K562 (cell line): ENCODE measurements around the gene GRIA3. TPM values are rescaled to one million over a fixed set of nuclear protein-coding genes. Genes with fewer than 3 reads are reported as not detected.

Source experiments
- ATAC-seq: fragments of 200-7000 bp; cut with Tn5 transposase; 3 replicates; pipeline ENCODE4 v1.9.1; 2020; ENCODE audit warnings: moderate library complexity
- BruUV-seq: library from RNA; stranded (reverse); fragments of 400-500 nt; replicated peaks from 2 replicates; lab custom pipeline; 2021; lab: Mats Ljungman, UMichigan
- CTCF ChIA-PET: fragments of 300-600 bp; formaldehyde crosslinking; extraction: SDS; loops from one replicate; lab custom pipeline; 2021; ENCODE audit warnings: low intra/inter-chr PET ratio; lab: Yijun Ruan, JAX
- POLR2A ChIA-PET: fragments of 300-600, 350-650 bp; sonication (Branson Sonifier 250); formaldehyde crosslinking; extraction: SDS; loops from one replicate; lab custom pipeline; 2021; ENCODE audit warnings: antibody characterized with exemption, inconsistent platforms; lab: Yijun Ruan, JAX
- DNase-seq, 4 experiments: peaks; one replicate each; pipeline versions ENCODE4 v3.0.0 to v3.0.0-alpha.2; 2011 to 2018; ENCODE audit warnings: low spot score in 3 of 4, mixed read lengths in 3 of 4; ENCODE audit errors: extremely low read depth in 1 of 4
- FAIRE-seq: peaks from 2 replicates; lab custom pipeline; 2011; peaks lifted over from hg19 to GRCh38; lab: Jason Lieb, UNC
- H2AFZ ChIP-seq: 2 replicates; pipeline ENCODE4 v1.6.0; 2011; ENCODE audit warnings: low read depth, low read length, control low read depth, inconsistent platforms
- H3K27ac ChIP-seq: fragments of 200-600 bp; 3 replicates; pipeline ENCODE4 v1.8.0; 2011; ENCODE audit warnings: low read depth, mild to moderate bottlenecking, control low read depth, inconsistent platforms, low read length, moderate library complexity, mixed read lengths; ENCODE audit errors: extremely low read depth
- H3K27me3 ChIP-seq, 2 experiments: fragments of 300-600 bp in 1 of 2; 2 replicates in 1 of 2; 3 replicates in 1 of 2; pipeline versions ENCODE4 v1.6.0 to v1.8.0; 2011; ENCODE audit warnings: inconsistent platforms in 2 of 2, low read length in 2 of 2, mild to moderate bottlenecking in 1 of 2, mixed read lengths in 1 of 2, moderate library complexity in 1 of 2; ENCODE audit not compliant: control insufficient read depth in 2 of 2, insufficient read depth in 2 of 2
- H3K36me3 ChIP-seq: fragments of 300-600 bp; 3 replicates; pipeline ENCODE4 v1.8.0; 2011; ENCODE audit warnings: mild to moderate bottlenecking, low read length, inconsistent platforms; ENCODE audit not compliant: control insufficient read depth, insufficient read depth
- H3K4me1 ChIP-seq, 2 experiments: fragments of 200-600 bp in 1 of 2; replicated peaks in 1 of 2; 2 replicates in 1 of 2; 3 replicates in 1 of 2; pipeline versions ENCODE4 v1.5.1 to v1.8.0; 2011; ENCODE audit warnings: inconsistent platforms in 2 of 2, low read length in 2 of 2, mild to moderate bottlenecking in 1 of 2, mixed read lengths in 1 of 2, moderate library complexity in 1 of 2; ENCODE audit not compliant: control insufficient read depth in 2 of 2, insufficient read depth in 2 of 2
- H3K4me2 ChIP-seq: 2 replicates; pipeline ENCODE4 v1.6.1; 2011; ENCODE audit warnings: low read length, control low read depth, inconsistent platforms, mixed read lengths; ENCODE audit not compliant: insufficient read depth
- H3K4me3 ChIP-seq: fragments of 200-600 bp; sonication (generic), shearing (Covaris generic); 2 replicates; pipeline ENCODE4 v1.5.1; 2016; ENCODE audit warnings: control low read depth, inconsistent platforms
- H3K79me2 ChIP-seq: fragments of 200-600 bp; 3 replicates; pipeline ENCODE4 v1.8.0; 2011; ENCODE audit warnings: low read length, inconsistent platforms; ENCODE audit not compliant: control insufficient read depth, insufficient read depth
- H3K9ac ChIP-seq, 2 experiments: 2 replicates each; pipeline versions ENCODE4 v1.6.0 to v1.6.1; 2011; ENCODE audit warnings: low read depth in 2 of 2, low read length in 2 of 2, control low read depth in 1 of 2, inconsistent platforms in 1 of 2, mild to moderate bottlenecking in 1 of 2, mixed read lengths in 1 of 2; ENCODE audit not compliant: insufficient read depth in 1 of 2
- H3K9me1 ChIP-seq: one replicate; pipeline ENCODE4 v1.6.0; 2011; ENCODE audit warnings: inconsistent platforms, mild to moderate bottlenecking, low read length, moderate library complexity; ENCODE audit not compliant: control insufficient read depth, insufficient read depth
- H3K9me3 ChIP-seq: replicated peaks from 2 replicates; pipeline ENCODE4 v1.5.1; 2011; ENCODE audit warnings: low read depth, low read length, inconsistent platforms; ENCODE audit not compliant: control insufficient read depth, insufficient read depth
- H4K20me1 ChIP-seq: replicated peaks from 2 replicates; pipeline ENCODE4 v1.6.1; 2011; ENCODE audit warnings: low read length, inconsistent platforms, mixed read lengths; ENCODE audit not compliant: control insufficient read depth, insufficient read depth
- CTCF ChIP-seq, 3 experiments: IDR thresholded peaks in 2 of 3; conservative IDR thresholded peaks in 1 of 3; 2 replicates each; pipeline ENCODE4 v1.5.1; 2011 to 2012; ENCODE audit warnings: low read length in 3 of 3, mild to moderate bottlenecking in 3 of 3, control low read depth in 2 of 3, improper control_type of control experiment in 1 of 3, inconsistent platforms in 1 of 3, low read depth in 1 of 3, mixed read lengths in 1 of 3, moderate library complexity in 1 of 3; ENCODE audit not compliant: insufficient read depth in 2 of 3
- HMGXB4 ChIP-seq: sonication (generic); formaldehyde crosslinking; IDR thresholded peaks from 2 replicates; pipeline ENCODE4 v1.8.1; 2023; ENCODE audit warnings: mild to moderate bottlenecking, missing genetic modification reagents
- KLF6 ChIP-seq: fragments of 250-450 bp; sonication (Bioruptor Pico); IDR thresholded peaks from 2 replicates; pipeline ENCODE4 v1.4.0; 2020; ENCODE audit warnings: mild to moderate bottlenecking, moderate library complexity, borderline replicate concordance
- POLR2G ChIP-seq: fragments of 200-400 bp; formaldehyde crosslinking; IDR thresholded peaks from 2 replicates; pipeline ENCODE4 v1.6.1; 2017; ENCODE audit warnings: low read depth, mild to moderate bottlenecking, antibody characterized with exemption, low read length, moderate library complexity
- RBM25 ChIP-seq: fragments of 200-400 bp; formaldehyde crosslinking; IDR thresholded peaks from 2 replicates; pipeline ENCODE4 v1.6.1; 2018; ENCODE audit warnings: low read length, low read depth, moderate library complexity; ENCODE audit not compliant: severe bottlenecking
- TFE3 ChIP-seq: fragments of 450-650 bp; formaldehyde crosslinking; IDR thresholded peaks from 2 replicates; pipeline ENCODE4 v1.4.0; 2020; ENCODE audit warnings: mild to moderate bottlenecking, mixed read lengths
- WGBS: fragments of 100-300 bp; shearing (Covaris generic); methylation state at CpG from one replicate; pipeline ENCODE4 v1.1.6; 2016; ENCODE audit warnings: low coverage, mixed read lengths; ENCODE audit not compliant: insufficient coverage; ENCODE audit errors: missing lambda C conversion rate; 5-methylcytosine and 5-hydroxymethylcytosine counted together
- in situ Hi-C: fragments of 300-500 bp; cut with MboI; formaldehyde crosslinking; loops from 4 replicates; pipeline ENCODE4 v1.15.0; 2018; ENCODE audit warnings: inconsistent platforms, mixed read lengths
- intact Hi-C: fragments of 100-400 bp; cut with micrococcal nuclease; formaldehyde crosslinking; loops from 2 replicates; pipeline ENCODE4 v1.14.2; 2022
- polyA plus RNA-seq, 8 experiments: library from polyadenylated mRNA; depleted of rRNA in 4 of 8; stranded (reverse) in 5 of 8; unstranded in 3 of 8; fragments of >200 nt; fragmentation: Nextera tagmentation in 2 of 8; fragmentation: Illumina TruSeq in 1 of 8; extraction: Ambion mirVana in 2 of 8; extraction: Trizol in 1 of 8; gene quantifications; 2 replicates each; pipeline versions ENCODE4 v1.2.1 to v1.2.3, GENCODE V29; 2011 to 2014; ENCODE audit warnings: inconsistent platforms in 1 of 8, missing spikeins in 1 of 8
- total RNA-seq, 7 experiments: library from RNA; depleted of rRNA in 6 of 7; stranded (reverse); fragments of >200 nt in 6 of 7; fragmentation: Illumina TruSeq in 2 of 7; extraction: Trizol in 2 of 7; gene quantifications; 2 replicates each; pipeline versions ENCODE4 v1.2.1 to v1.2.3, GENCODE V29; 2011 to 2021; ENCODE audit warnings: low replicate concordance in 1 of 7

Gene GRIA3
- total and polyA plus RNA-seq, 9 of the 15 experiments (the other 6 are each of a cell fraction or from before 2014, with no cell fraction given), result 0.10 TPM; not detected in 8

- H3K4me1 ChIP-seq, result no peaks in the 10 kb centered on the region
- TF ChIP-seq HMGXB4 (CRISPR knock-in tag), result no peak
- TF ChIP-seq CTCF (IDR thresholded peaks at IDR 0.05 in 2 of 3, conservative IDR thresholded peaks at IDR 0.05 in 1 of 3; ENCODE audit: insufficient read depth in 2 of 3, low read depth in 1 of 3, low read length in 3 of 3), result peak in 1 of 3 experiments; percentile 30; a peak in 1 of 6 replicates
- no peak for TF ChIP-seq KLF6 (CRISPR knock-in tag)
- no peak for TF ChIP-seq POLR2G
- TF ChIP-seq RBM25, result peak; percentile 8
- no peak for TF ChIP-seq TFE3 (CRISPR knock-in tag)
- TF ChIP-seq, all 486 proteins: peak for 2
- FAIRE-seq (no peak), ATAC-seq (no peak), DNase-seq (no peak)
- intact Hi-C loops, result no loop called here
- H3K9ac ChIP-seq, result no peak overlapping the region
- H2AFZ ChIP-seq, result no peak overlapping the region
- H3K9me1 ChIP-seq, result no peaks in the 10 kb centered on the region
- no peaks in the 10 kb centered on the region for H4K20me1 ChIP-seq
- H3K27ac ChIP-seq, result no peak overlapping the region
- H3K4me3 ChIP-seq, result no peak overlapping the region
- no peaks in the 10 kb centered on the region for H3K9me3 ChIP-seq
- H3K4me2 ChIP-seq, result no peak overlapping the region
- H3K36me3 ChIP-seq, result no peaks in the 10 kb centered on the region
- no TSS peak for BruUV-seq
- ChIA-PET POLR2A (no interaction called here), CTCF (no interaction called here)
- WGBS, result 28% methylated on average over 3 of the region's 3 CpGs
- no peaks in the 10 kb centered on the region for H3K27me3 ChIP-seq
- in situ Hi-C loops, result no loop called here
- H3K79me2 ChIP-seq, result no peaks in the 10 kb centered on the region
Measured at GRCh38 chrX:123203772-123204171, 19.7 kb downstream of the GRIA3 start.
